Measurements from ENCODE around the gene HINT3. TPM values are rescaled to one million over a fixed set of nuclear protein-coding genes. Genes with fewer than 3 reads are reported as not detected.

HINT3 gene
- total RNA-seq, 1 donor from 2014 or later, result 20.9 TPM

DNA sequence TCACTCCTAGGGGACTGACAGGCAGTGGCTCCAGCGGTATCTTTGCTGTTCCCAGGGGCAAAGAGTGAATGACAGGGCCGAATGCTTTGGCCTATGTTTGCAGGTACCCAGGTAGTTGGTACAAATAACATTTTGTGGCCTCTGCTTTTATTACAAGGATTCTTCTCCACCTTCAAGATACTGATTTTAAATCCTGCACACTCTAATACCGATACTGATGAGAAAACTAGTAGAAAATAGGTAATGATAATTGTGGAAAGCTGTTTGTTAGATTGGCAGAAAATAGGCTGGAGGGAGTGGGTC lies 772 bp downstream of the HINT3 start:
- H3K27ac Mint-ChIP-seq, result no peak overlapping the region
- no peak for DNase-seq (ENCODE audit: low spot score, unreplicated experiment)
- H3K4me1 Mint-ChIP-seq (ENCODE audit: low read depth), result peaks cover 19% of the 10 kb centered on the region
- H3K36me3 Mint-ChIP-seq (ENCODE audit: insufficient read depth), result no peaks in the 10 kb centered on the region
- no peaks in the 10 kb centered on the region for H3K27me3 Mint-ChIP-seq
- TF ChIP-seq, protein P1, sequence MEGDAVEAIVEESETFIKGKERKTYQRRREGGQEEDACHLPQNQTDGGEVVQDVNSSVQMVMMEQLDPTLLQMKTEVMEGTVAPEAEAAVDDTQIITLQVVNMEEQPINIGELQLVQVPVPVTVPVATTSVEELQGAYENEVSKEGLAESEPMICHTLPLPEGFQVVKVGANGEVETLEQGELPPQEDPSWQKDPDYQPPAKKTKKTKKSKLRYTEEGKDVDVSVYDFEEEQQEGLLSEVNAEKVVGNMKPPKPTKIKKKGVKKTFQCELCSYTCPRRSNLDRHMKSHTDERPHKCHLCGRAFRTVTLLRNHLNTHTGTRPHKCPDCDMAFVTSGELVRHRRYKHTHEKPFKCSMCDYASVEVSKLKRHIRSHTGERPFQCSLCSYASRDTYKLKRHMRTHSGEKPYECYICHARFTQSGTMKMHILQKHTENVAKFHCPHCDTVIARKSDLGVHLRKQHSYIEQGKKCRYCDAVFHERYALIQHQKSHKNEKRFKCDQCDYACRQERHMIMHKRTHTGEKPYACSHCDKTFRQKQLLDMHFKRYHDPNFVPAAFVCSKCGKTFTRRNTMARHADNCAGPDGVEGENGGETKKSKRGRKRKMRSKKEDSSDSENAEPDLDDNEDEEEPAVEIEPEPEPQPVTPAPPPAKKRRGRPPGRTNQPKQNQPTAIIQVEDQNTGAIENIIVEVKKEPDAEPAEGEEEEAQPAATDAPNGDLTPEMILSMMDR (IDR thresholded peaks at IDR 0.05; ENCODE audit: unreplicated experiment), result no peak
- peaks cover 2% of the 10 kb centered on the region for H3K9me3 Mint-ChIP-seq (ENCODE audit: low read depth)
- H3K4me3 Mint-ChIP-seq (ENCODE audit: low read depth), result no peak overlapping the region

DNA sequence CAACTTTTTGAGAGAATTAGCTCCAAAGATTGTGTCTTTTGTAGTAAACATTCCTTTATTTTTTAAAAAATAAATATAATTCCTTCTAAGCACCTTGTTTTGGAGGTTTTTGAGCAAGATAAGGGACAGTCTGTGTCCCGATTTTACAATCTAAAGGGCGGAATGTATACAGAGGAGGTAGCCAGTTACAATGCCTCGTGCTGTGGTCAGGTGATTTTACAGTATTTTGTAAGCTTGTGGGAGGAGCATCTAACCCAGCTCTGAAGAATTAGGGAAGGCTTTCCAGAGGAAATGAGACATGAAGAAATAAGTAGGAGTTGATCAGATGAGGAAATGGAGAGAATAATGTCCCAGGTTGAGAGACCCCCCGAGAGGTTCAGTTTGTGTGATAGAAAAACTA lies 1.3 kb downstream of the HINT3 start:
- Mint-ChIP-seq H3K27me3 (no peaks in the 10 kb centered on the region), H3K4me3 (ENCODE audit: low read depth) (no peak overlapping the region), H3K27ac (no peak overlapping the region), H3K36me3 (ENCODE audit: insufficient read depth) (no peaks in the 10 kb centered on the region), H3K4me1 (ENCODE audit: low read depth) (peaks cover 20% of the 10 kb centered on the region), H3K9me3 (ENCODE audit: low read depth) (no peaks in the 10 kb centered on the region)
- DNase-seq (ENCODE audit: low spot score, unreplicated experiment), result no peak
- TF ChIP-seq, protein P1 (IDR thresholded peaks at IDR 0.05; ENCODE audit: unreplicated experiment), result no peak

DNA sequence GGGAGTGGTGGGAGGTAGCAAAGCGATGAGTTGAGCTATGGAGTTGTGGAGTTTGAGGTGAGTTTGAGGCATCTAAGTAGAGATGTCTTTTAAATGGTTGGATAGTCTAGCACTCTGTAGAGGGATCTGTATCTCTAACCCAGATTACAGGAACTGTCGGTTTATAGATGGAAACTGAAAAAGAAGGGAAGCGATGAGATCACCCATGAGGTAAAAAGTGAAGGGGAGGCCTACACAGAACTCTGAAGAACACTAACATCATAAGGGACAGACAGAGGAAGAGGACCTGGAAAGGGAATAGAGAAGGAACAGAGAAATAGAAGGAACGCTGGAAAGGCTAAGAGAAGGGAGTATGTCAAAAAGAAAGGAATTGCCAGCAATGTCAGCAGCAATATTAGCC lies 2.5 kb downstream of the HINT3 start:
- Mint-ChIP-seq H3K36me3 (ENCODE audit: insufficient read depth) (no peaks in the 10 kb centered on the region), H3K27me3 (no peaks in the 10 kb centered on the region), H3K9me3 (ENCODE audit: low read depth) (no peaks in the 10 kb centered on the region), H3K27ac (no peak overlapping the region), H3K4me1 (ENCODE audit: low read depth) (peaks cover 21% of the 10 kb centered on the region), H3K4me3 (ENCODE audit: low read depth) (no peak overlapping the region)
- no peak for DNase-seq (ENCODE audit: low spot score, unreplicated experiment)
- TF ChIP-seq, protein P1 (IDR thresholded peaks at IDR 0.05; ENCODE audit: unreplicated experiment), result no peak

DNA sequence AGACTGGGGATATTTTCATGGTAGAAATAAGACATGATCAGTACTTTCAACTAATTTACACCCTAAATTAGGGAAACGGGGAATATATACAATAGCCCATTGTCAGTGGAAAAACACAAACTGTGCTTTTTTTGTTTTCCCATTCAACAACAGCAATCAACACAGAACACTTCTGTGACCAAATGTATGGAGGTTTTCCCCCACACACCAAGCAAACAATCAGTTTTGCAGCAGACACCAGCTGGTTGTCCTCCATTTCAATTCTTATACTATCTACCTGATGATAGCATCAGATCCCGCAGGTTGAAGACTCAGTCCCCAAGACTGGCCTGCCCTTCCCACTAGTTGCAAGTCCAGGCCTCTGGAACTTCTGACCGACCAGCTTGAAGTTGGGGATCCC lies 4.5 kb downstream of the HINT3 start:
- Mint-ChIP-seq H3K4me1 (ENCODE audit: low read depth) (peaks cover 6% of the 10 kb centered on the region), H3K27me3 (no peaks in the 10 kb centered on the region), H3K9me3 (ENCODE audit: low read depth) (no peaks in the 10 kb centered on the region), H3K27ac (no peak overlapping the region), H3K36me3 (ENCODE audit: insufficient read depth) (no peaks in the 10 kb centered on the region), H3K4me3 (ENCODE audit: low read depth) (no peak overlapping the region)
- TF ChIP-seq, protein P1 (IDR thresholded peaks at IDR 0.05; ENCODE audit: unreplicated experiment), result no peak
- no peak for DNase-seq (ENCODE audit: low spot score, unreplicated experiment)

DNA sequence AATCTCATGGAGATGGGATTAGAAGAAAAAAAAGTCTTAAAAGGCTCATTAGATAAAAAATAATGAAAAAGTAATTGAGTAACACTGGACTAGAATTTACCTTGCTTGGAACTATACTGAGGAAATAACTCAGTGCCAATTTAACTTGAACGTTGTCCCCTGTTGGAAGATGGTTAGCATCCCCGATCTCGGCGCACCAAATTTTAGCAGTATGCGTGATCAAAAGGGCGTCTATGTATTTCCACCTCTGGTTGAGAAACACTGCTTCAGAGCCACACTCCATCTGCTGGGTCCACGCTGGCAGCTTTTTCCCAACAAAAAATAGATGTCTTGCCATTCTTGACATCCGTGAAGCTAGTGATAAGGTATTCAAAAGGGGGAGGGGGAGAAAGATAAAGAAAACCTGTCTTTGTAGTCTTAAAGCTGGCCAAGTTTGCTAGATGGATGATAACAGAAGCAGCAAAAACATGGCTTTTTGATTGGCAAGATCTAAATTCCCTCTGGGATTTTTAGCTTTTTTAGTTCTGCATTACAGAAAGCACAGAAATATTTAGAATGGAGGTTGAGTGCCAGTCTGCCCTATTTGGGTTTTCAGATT lies 6.4 kb downstream of the HINT3 start:
- TF ChIP-seq, protein P1 (IDR thresholded peaks at IDR 0.05; ENCODE audit: unreplicated experiment), result no peak
- no peak overlapping the region for H3K27ac Mint-ChIP-seq
- no peak for DNase-seq (ENCODE audit: low spot score, unreplicated experiment)
- no peak overlapping the region for H3K4me3 Mint-ChIP-seq (ENCODE audit: low read depth)
- H3K36me3 Mint-ChIP-seq (ENCODE audit: insufficient read depth), result peaks cover 7% of the 10 kb centered on the region
- H3K9me3 Mint-ChIP-seq (ENCODE audit: low read depth), result no peaks in the 10 kb centered on the region
- no peaks in the 10 kb centered on the region for H3K27me3 Mint-ChIP-seq
- H3K4me1 Mint-ChIP-seq (ENCODE audit: low read depth), result peaks cover 5% of the 10 kb centered on the region
